HepG2 (cell line): ENCODE results near the gene SNX21. TPM values are rescaled to one million over a fixed set of nuclear protein-coding genes. Genes with fewer than 3 reads are reported as not detected.

ENCODE experiments used
- ATAC-seq: fragments of 200-7000 bp; cut with Tn5 transposase; 3 replicates; pipeline ENCODE4 v1.9.1; 2020; ENCODE audit warnings: mild to moderate bottlenecking, moderate library complexity
- BruUV-seq: library from RNA; stranded (reverse); fragments of 400-500 nt; replicated peaks from 2 replicates; lab custom pipeline; 2021; lab: Mats Ljungman, UMichigan
- CTCF ChIA-PET: fragments of 300-600 bp; formaldehyde crosslinking; extraction: SDS; loops from one replicate; lab custom pipeline; 2021; ENCODE audit warnings: low total read pairs, inconsistent platforms, low intra/inter-chr PET ratio; lab: Yijun Ruan, JAX
- POLR2A ChIA-PET: fragments of 350-600 bp; sonication (Branson Sonifier 250); formaldehyde crosslinking; loops from one replicate; lab custom pipeline; 2020; ENCODE audit warnings: antibody characterized with exemption, inconsistent platforms; lab: Yijun Ruan, JAX
- DNase-seq: peaks from one replicate; pipeline ENCODE4 v3.0.0-alpha.2; 2015; ENCODE audit warnings: low spot score
- FAIRE-seq: peaks from 3 replicates; lab custom pipeline; 2011; peaks lifted over from hg19 to GRCh38; lab: Jason Lieb, UNC
- H2AFZ ChIP-seq: one replicate; pipeline ENCODE4 v1.6.1; 2011; ENCODE audit warnings: low read length, inconsistent platforms
- H3K27ac ChIP-seq: fragments of 300-600 bp; 3 replicates; pipeline ENCODE4 v1.8.0; 2011; ENCODE audit warnings: mixed run types, mild to moderate bottlenecking, mixed read lengths, low read length, inconsistent platforms; ENCODE audit not compliant: insufficient read depth; ENCODE audit errors: extremely low read length
- H3K27me3 ChIP-seq, 2 experiments: fragments of 200-600 bp in 1 of 2; 2 replicates in 1 of 2; 3 replicates in 1 of 2; pipeline versions ENCODE4 v1.6.0 to v1.8.0; 2011; ENCODE audit warnings: low read length in 2 of 2, mild to moderate bottlenecking in 2 of 2, moderate library complexity in 2 of 2, inconsistent platforms in 1 of 2; ENCODE audit not compliant: insufficient read depth in 2 of 2, control insufficient read depth in 1 of 2
- H3K36me3 ChIP-seq, 2 experiments: fragments of 200-600 bp in 1 of 2; replicated peaks in 1 of 2; 2 replicates in 1 of 2; 3 replicates in 1 of 2; pipeline versions ENCODE4 v1.5.1 to v1.8.0; 2011; ENCODE audit warnings: low read length in 2 of 2, inconsistent platforms in 1 of 2; ENCODE audit not compliant: insufficient read depth in 2 of 2, control insufficient read depth in 1 of 2
- H3K4me1 ChIP-seq: 2 replicates; pipeline ENCODE4 v1.5.1; 2012; ENCODE audit warnings: low read length, inconsistent platforms; ENCODE audit not compliant: insufficient read depth
- H3K4me2 ChIP-seq: 2 replicates; pipeline ENCODE4 v1.6.0; 2011; ENCODE audit warnings: low read depth, low read length, inconsistent platforms
- H3K4me3 ChIP-seq, 3 experiments: fragments of 200-600 bp in 1 of 3; sonication (generic), shearing (Covaris generic) in 1 of 3; replicated peaks in 1 of 3; 2 replicates each; pipeline ENCODE4 v1.5.1; 2011 to 2016; ENCODE audit warnings: low read length in 3 of 3, inconsistent platforms in 2 of 3, low read depth in 2 of 3, mild to moderate bottlenecking in 2 of 3, control low read depth in 1 of 3, mixed read lengths in 1 of 3; ENCODE audit not compliant: insufficient read depth in 1 of 3
- H3K79me2 ChIP-seq: one replicate; pipeline ENCODE4 v1.6.1; 2011; ENCODE audit warnings: low read length, inconsistent platforms; ENCODE audit not compliant: insufficient read depth
- H3K9ac ChIP-seq: 2 replicates; pipeline ENCODE4 v1.6.0; 2011; ENCODE audit warnings: mild to moderate bottlenecking, low read depth, low read length, inconsistent platforms; ENCODE audit not compliant: insufficient read depth
- H3K9me3 ChIP-seq: 2 replicates; pipeline ENCODE4 v1.5.1; 2012; ENCODE audit warnings: mild to moderate bottlenecking, low read length
- H4K20me1 ChIP-seq: 2 replicates; pipeline ENCODE4 v1.6.0; 2011; ENCODE audit warnings: inconsistent platforms, mild to moderate bottlenecking, low read length, moderate library complexity; ENCODE audit not compliant: insufficient read depth
- ARHGAP35 ChIP-seq: sonication (generic); formaldehyde crosslinking; IDR thresholded peaks from 2 replicates; pipeline ENCODE4 v1.9.0; 2022; ENCODE audit warnings: mild to moderate bottlenecking, inconsistent platforms, moderate library complexity, missing genetic modification reagents, borderline replicate concordance
- CBFB ChIP-seq: sonication (generic); formaldehyde crosslinking; IDR thresholded peaks from 2 replicates; pipeline ENCODE4 v1.4.0; 2020; ENCODE audit warnings: missing genetic modification reagents
- CEBPG ChIP-seq: IDR thresholded peaks from 2 replicates; pipeline ENCODE4 v1.6.1; 2016
- GABPB1 ChIP-seq: IDR thresholded peaks from 2 replicates; pipeline ENCODE4 v1.6.1; 2016; ENCODE audit warnings: mild to moderate bottlenecking, missing genetic modification reagents, moderate library complexity, missing compliant biosample characterization
- GTF3A ChIP-seq: sonication (generic); formaldehyde crosslinking; conservative IDR thresholded peaks from 2 replicates; pipeline ENCODE4 v1.4.0; 2020; ENCODE audit warnings: mild to moderate bottlenecking, missing genetic modification reagents
- HDAC1 ChIP-seq: sonication (generic); formaldehyde crosslinking; IDR thresholded peaks from 2 replicates; pipeline ENCODE4 v1.5.1; 2020; ENCODE audit warnings: mild to moderate bottlenecking, missing genetic modification reagents
- POLR2G ChIP-seq: fragments of 200-400 bp; formaldehyde crosslinking; IDR thresholded peaks from 2 replicates; pipeline ENCODE4 v1.6.1; 2018; ENCODE audit warnings: mild to moderate bottlenecking, low read depth, low read length, moderate library complexity
- RAD21 ChIP-seq: fragments of 450-650 bp; formaldehyde crosslinking; IDR thresholded peaks from 2 replicates; pipeline ENCODE4 v1.5.0; 2020; ENCODE audit warnings: mild to moderate bottlenecking
- SIX4 ChIP-seq: sonication (generic); formaldehyde crosslinking; IDR thresholded peaks from 2 replicates; pipeline ENCODE4 v1.4.0; 2020; ENCODE audit warnings: missing genetic modification reagents
- ZC3H13 ChIP-seq: sonication (generic); formaldehyde crosslinking; IDR thresholded peaks from 2 replicates; pipeline ENCODE4 v1.8.1; 2023; ENCODE audit warnings: mild to moderate bottlenecking, missing genetic modification reagents, moderate library complexity
- ZNF225 ChIP-seq: sonication (generic); formaldehyde crosslinking; IDR thresholded peaks from 2 replicates; pipeline ENCODE4 v1.4.0; 2020; ENCODE audit warnings: mild to moderate bottlenecking, missing genetic modification reagents
- WGBS: methylation state at CpG from one replicate; pipeline ENCODE4 v1.1.6; 2017; ENCODE audit warnings: low lambda C conversion rate; 5-methylcytosine and 5-hydroxymethylcytosine counted together
- in situ Hi-C: cut with HindIII; loops from 2 replicates; pipeline ENCODE4 v1.10.0; 2017; ENCODE audit warnings: low pct_unique_long_range_greater_than_20kb; ENCODE audit not compliant: extremely low pct_ligation_motif_present
- intact Hi-C: fragments of 100-400 bp; cut with micrococcal nuclease; formaldehyde crosslinking; loops from one replicate; pipeline ENCODE4 v1.10.0; 2022; ENCODE audit not compliant: unreplicated experiment
- polyA plus RNA-seq, 8 experiments: library from polyadenylated mRNA; depleted of rRNA in 3 of 8; stranded (reverse) in 7 of 8; unstranded in 1 of 8; fragments of >200 nt; fragmentation: Illumina TruSeq in 4 of 8; extraction: Trizol in 4 of 8; gene quantifications; 2 replicates each; pipeline versions ENCODE4 v1.2.1 to v1.2.3, GENCODE V29; 2011 to 2016; ENCODE audit warnings: low read depth in 4 of 8, missing spikeins in 1 of 8, mixed read lengths in 1 of 8; ENCODE audit not compliant: insufficient read depth in 1 of 8
- total RNA-seq, 5 experiments: library from RNA; depleted of rRNA; stranded (reverse); fragments of >200 nt; fragmentation: Illumina TruSeq; extraction: Trizol; gene quantifications; 2 replicates each; pipeline ENCODE4 v1.2.3, GENCODE V29; 2016; ENCODE audit warnings: low read depth in 1 of 5
- TF ChIP-seq, protein P1 (sequence below): fragments of 450-650 bp; IDR thresholded peaks from 2 replicates; pipeline ENCODE4 v1.6.1; 2016

Gene SNX21
- total and polyA plus RNA-seq, 2 of the 13 experiments (the other 11 are each of a cell fraction or from before 2014, with no cell fraction given): 7.7 to 12.8 TPM

DNA sequence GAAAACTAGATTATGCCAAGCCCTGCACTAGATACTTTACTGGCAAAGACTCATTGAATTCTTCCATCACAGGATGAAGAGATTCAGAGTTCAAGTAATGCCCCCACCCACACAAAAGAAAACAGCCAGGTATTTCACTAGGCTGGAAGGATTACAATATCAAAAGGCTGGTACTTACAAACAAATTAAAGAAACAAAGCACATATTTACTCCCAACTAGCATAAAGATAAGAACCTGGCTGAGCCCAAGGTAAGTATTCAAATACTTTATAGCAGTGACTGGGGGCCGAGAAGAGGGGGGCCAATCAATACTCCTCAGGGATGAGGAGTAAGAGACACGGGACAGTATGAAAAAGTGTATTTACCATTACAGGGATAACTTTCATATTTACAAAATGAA lies 19.9 kb downstream of the SNX21 start:
- H3K9me3 ChIP-seq: no peaks in the 10 kb centered on the region
- H3K27me3 ChIP-seq: no peaks in the 10 kb centered on the region; a peak in 1 of 5 replicates
- POLR2A ChIA-PET: interaction anchor here (1.3 kb wide), 1 partner anchor 27 kb away, joined by 3 read pairs; no protein-coding TSS in a partner anchor
- H3K27ac ChIP-seq: no peak overlapping the region
- in situ Hi-C loops: no loop called here
- no peak for FAIRE-seq
- no peak for ATAC-seq
- H3K79me2 ChIP-seq: peaks cover 4% of the 10 kb centered on the region
- no peak overlapping the region for H2AFZ ChIP-seq
- no peaks in the 10 kb centered on the region for H4K20me1 ChIP-seq
- no peak overlapping the region for H3K9ac ChIP-seq
- no peak overlapping the region for H3K4me3 ChIP-seq
- peaks cover 17% of the 10 kb centered on the region for H3K4me1 ChIP-seq
- TF ChIP-seq CBFB: no peak
- TF ChIP-seq POLR2G: no peak
- TF ChIP-seq, protein P1, sequence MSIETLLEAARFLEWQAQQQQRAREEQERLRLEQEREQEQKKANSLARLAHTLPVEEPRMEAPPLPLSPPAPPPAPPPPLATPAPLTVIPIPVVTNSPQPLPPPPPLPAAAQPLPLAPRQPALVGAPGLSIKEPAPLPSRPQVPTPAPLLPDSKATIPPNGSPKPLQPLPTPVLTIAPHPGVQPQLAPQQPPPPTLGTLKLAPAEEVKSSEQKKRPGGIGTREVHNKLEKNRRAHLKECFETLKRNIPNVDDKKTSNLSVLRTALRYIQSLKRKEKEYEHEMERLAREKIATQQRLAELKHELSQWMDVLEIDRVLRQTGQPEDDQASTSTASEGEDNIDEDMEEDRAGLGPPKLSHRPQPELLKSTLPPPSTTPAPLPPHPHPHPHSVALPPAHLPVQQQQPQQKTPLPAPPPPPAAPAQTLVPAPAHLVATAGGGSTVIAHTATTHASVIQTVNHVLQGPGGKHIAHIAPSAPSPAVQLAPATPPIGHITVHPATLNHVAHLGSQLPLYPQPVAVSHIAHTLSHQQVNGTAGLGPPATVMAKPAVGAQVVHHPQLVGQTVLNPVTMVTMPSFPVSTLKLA: no peak
- no peak for TF ChIP-seq SIX4
- no peak for TF ChIP-seq ARHGAP35 (CRISPR knock-in tag)
- TF ChIP-seq RAD21 (CRISPR knock-in tag): no peak
- TF ChIP-seq ZNF225: no peak
- no peak for TF ChIP-seq ZC3H13
- no peak for TF ChIP-seq GTF3A (CRISPR knock-in tag)
- no peak for TF ChIP-seq GABPB1
- no peak for TF ChIP-seq CEBPG (CRISPR knock-in tag)
- TF ChIP-seq HDAC1 (CRISPR knock-in tag): no peak
- CTCF ChIA-PET: no interaction called here
- no TSS peak for BruUV-seq
- H3K4me2 ChIP-seq: no peak overlapping the region
- intact Hi-C loops: no loop called here
- WGBS: 88% methylated on average over 2 of the region's 2 CpGs
- H3K36me3 ChIP-seq: peaks cover 0 to under 1% of the 10 kb centered on the region in 2 experiments; a peak in 1 of 5 replicates
- no peak for DNase-seq
